ENCODE results near the gene LRRC18. TPM values are rescaled to one million over a fixed set of nuclear protein-coding genes. Genes with fewer than 3 reads are reported as not detected.

The LRRC18 gene
- polyA plus RNA-seq, 2 of the 4 experiments (the other 2 are of a cell fraction) = not detected

- TF ChIP-seq USF2 (IDR thresholded peaks at IDR 0.05) = no peak
- no peak overlapping the region for H3K4me2 ChIP-seq
- WGBS (ENCODE audit: missing lambda C conversion rate) = 60% methylated on average over 4 of the region's 4 CpGs
- H3K4me1 ChIP-seq = no peaks in the 10 kb centered on the region
- DNase-seq (ENCODE audit: low read depth in 1 of 2, low spot score in 1 of 2) = no peak
- FAIRE-seq = no peak
- H3K4me3 ChIP-seq = no peak overlapping the region
- no peak for ATAC-seq
- no peak overlapping the region for H3K27ac ChIP-seq
- CTCF ChIA-PET = no interaction called here
- POLR2A ChIA-PET = no interaction called here
- H3K9me3 ChIP-seq = no peaks in the 10 kb centered on the region
Measured at GRCh38 chr10:48907730-48908129, 31.9 kb downstream of the LRRC18 start.

- H3K4me1 ChIP-seq = no peaks in the 10 kb centered on the region
- H3K4me3 ChIP-seq = no peak overlapping the region
- no peaks in the 10 kb centered on the region for H3K9me3 ChIP-seq
- WGBS (ENCODE audit: missing lambda C conversion rate) = 52% methylated on average over 2 of the region's 2 CpGs
- DNase-seq (ENCODE audit: low read depth in 1 of 2, low spot score in 1 of 2) = no peak
- TF ChIP-seq PBX3 (IDR thresholded peaks at IDR 0.05) (no peak), SREBF2 (IDR thresholded peaks at IDR 0.05) (no peak), KDM1A (IDR thresholded peaks at IDR 0.05; ENCODE audit: low read depth) (no peak), HOXB5 (CRISPR knock-in tag; IDR thresholded peaks at IDR 0.05) (no peak), CBX2 (IDR thresholded peaks at IDR 0.05; ENCODE audit: borderline replicate concordance, low read depth) (no peak)
- ATAC-seq = no peak
- ChIA-PET POLR2A (no interaction called here), CTCF (interaction anchor here (0.7 kb wide), 1 partner anchor 540 kb away, joined by 3 read pairs; no protein-coding TSS in a partner anchor)
- H3K27ac ChIP-seq = no peak overlapping the region
- H3K4me2 ChIP-seq = no peak overlapping the region
- no peak for FAIRE-seq
Measured at GRCh38 chr10:48906841-48907240, 32.8 kb downstream of the LRRC18 start.

- POLR2A ChIA-PET = no interaction called here
- DNase-seq (ENCODE audit: low read depth in 1 of 2, low spot score in 1 of 2) = no peak
- FAIRE-seq = no peak
- CTCF ChIA-PET = interaction anchor here (0.9 kb wide), 1 partner anchor 10 kb away, joined by 3 read pairs; no protein-coding TSS in a partner anchor
- Histone ChIP-seq H3K4me2 (no peak overlapping the region), H3K27ac (no peak overlapping the region), H3K9me3 (no peaks in the 10 kb centered on the region), H3K4me3 (no peak overlapping the region), H3K4me1 (no peaks in the 10 kb centered on the region)
- no peak for ATAC-seq
- TF ChIP-seq HMGXB4 (CRISPR knock-in tag; IDR thresholded peaks at IDR 0.05; ENCODE audit: borderline replicate concordance) (no peak), RARB (CRISPR knock-in tag; IDR thresholded peaks at IDR 0.05) (no peak), CBX8 (IDR thresholded peaks at IDR 0.05) (no peak), MAFK (IDR thresholded peaks at IDR 0.05; ENCODE audit: partially characterized antibody) (no peak), JUNB (IDR thresholded peaks at IDR 0.05) (no peak)
- 13% methylated on average over 2 of the region's 2 CpGs for WGBS (ENCODE audit: missing lambda C conversion rate)
Measured at GRCh38 chr10:48905311-48905710, 34.3 kb downstream of the LRRC18 start.

- Histone ChIP-seq H3K4me2 (no peak overlapping the region), H3K27ac (no peak overlapping the region), H3K4me3 (no peak overlapping the region), H3K4me1 (no peaks in the 10 kb centered on the region), H3K9me3 (no peaks in the 10 kb centered on the region)
- CTCF ChIA-PET = interaction anchor here (2.1 kb wide), 1 partner anchor 248 kb away, joined by 4 read pairs; no protein-coding TSS in a partner anchor
- DNase-seq (ENCODE audit: low read depth in 1 of 2, low spot score in 1 of 2) (no peak), ATAC-seq (no peak), FAIRE-seq (no peak)
- 35% methylated on average over 2 of the region's 2 CpGs for WGBS (ENCODE audit: missing lambda C conversion rate)
- POLR2A ChIA-PET = no interaction called here
- TF ChIP-seq JUNB (IDR thresholded peaks at IDR 0.05) (no peak), NR3C1 (IDR thresholded peaks at IDR 0.05) (no peak), CBX8 (IDR thresholded peaks at IDR 0.05) (no peak), EHMT2 (IDR thresholded peaks at IDR 0.05; ENCODE audit: low read depth) (no peak), TP53 (CRISPR knock-in tag; IDR thresholded peaks at IDR 0.05) (no peak), ELK1 (IDR thresholded peaks at IDR 0.05; ENCODE audit: low read depth, low read length) (no peak), FOSL2 (IDR thresholded peaks at IDR 0.05) (no peak), FOSL2 (CRISPR knock-in tag; IDR thresholded peaks at IDR 0.05) (no peak), HES2 (IDR thresholded peaks at IDR 0.05) (no peak), ZNF302 (CRISPR knock-in tag; IDR thresholded peaks at IDR 0.05) (no peak), PBX3 (IDR thresholded peaks at IDR 0.05) (no peak), MAX (IDR thresholded peaks at IDR 0.05) (no peak), HEYL (CRISPR knock-in tag; IDR thresholded peaks at IDR 0.05) (no peak), HOXB5 (CRISPR knock-in tag; IDR thresholded peaks at IDR 0.05) (no peak), USF2 (IDR thresholded peaks at IDR 0.05) (no peak), BCL3 (IDR thresholded peaks at IDR 0.05) (no peak), GATA3 (IDR thresholded peaks at IDR 0.05; ENCODE audit: borderline replicate concordance) (no peak)
Measured at GRCh38 chr10:48904861-48905260, 34.8 kb downstream of the LRRC18 start.
